ENCODE results near the gene B4GALNT4.
"Not testable (repeated sequence)": the region's sequence is repeated elsewhere in the genome, so short reads cannot be mapped to it uniquely, and the experiment has no call there.

Gene B4GALNT4

DNA sequence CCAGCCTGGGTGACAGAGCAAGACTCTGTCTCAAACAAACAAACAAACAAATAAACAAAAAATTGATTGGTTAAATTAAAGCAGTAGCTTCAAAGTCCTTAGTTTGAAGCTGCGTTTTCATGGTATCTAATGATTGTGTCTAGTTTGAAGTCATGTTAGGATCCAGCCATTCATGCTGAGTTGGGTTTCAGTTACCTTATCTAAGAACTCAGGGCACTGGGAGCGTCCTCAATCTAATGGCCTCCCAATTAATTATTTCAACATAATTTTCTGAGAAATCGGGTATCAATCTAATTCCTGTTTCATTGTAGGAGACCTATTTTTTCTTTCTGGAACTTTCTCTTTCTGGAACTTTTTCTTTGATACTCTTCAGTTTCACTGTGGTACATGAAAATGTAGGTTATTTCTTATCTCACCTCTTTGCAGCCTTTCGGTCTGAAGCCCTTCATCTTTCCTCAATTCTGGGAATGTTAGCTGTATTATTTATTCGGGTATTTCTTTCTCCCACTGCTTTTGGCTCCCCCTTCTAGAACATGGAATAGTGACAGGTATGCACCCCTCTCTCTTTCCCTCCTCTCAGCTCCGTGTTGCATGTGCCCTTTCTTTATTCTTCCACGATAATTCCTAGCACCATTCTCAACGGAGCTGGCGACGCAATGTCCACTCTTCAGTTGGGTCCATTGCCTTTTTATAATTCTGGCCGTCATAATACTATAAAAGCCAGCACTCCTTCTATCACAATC is 24.3 kb upstream of the B4GALNT4 start:
- H3K9me3 Mint-ChIP-seq: no peaks in the 10 kb centered on the region
- peaks cover 17% of the 10 kb centered on the region for H3K4me1 Mint-ChIP-seq (ENCODE audit: low read depth)
- no peak overlapping the region for H3K27ac Mint-ChIP-seq
- H3K4me3 Mint-ChIP-seq: no peak overlapping the region
- no peaks in the 10 kb centered on the region for H3K36me3 Mint-ChIP-seq (ENCODE audit: low read depth)
- intact Hi-C loops (cut with micrococcal nuclease): no loop called here
- H3K27me3 Mint-ChIP-seq: peaks cover 35% of the 10 kb centered on the region

- H3K27ac Mint-ChIP-seq: no peak overlapping the region
- intact Hi-C loops (cut with micrococcal nuclease): no loop called here
- no peaks in the 10 kb centered on the region for H3K9me3 Mint-ChIP-seq
- H3K27me3 Mint-ChIP-seq: peaks cover 44% of the 10 kb centered on the region
- H3K36me3 Mint-ChIP-seq (ENCODE audit: low read depth): no peaks in the 10 kb centered on the region
- H3K4me3 Mint-ChIP-seq: no peak overlapping the region
- peaks cover 21% of the 10 kb centered on the region for H3K4me1 Mint-ChIP-seq (ENCODE audit: low read depth)
These were observed 22.8 kb upstream of the B4GALNT4 start for GRCh38 chr11:346529-346928.

GRCh38 chr11:349270-349954 is 19.9 kb upstream of the B4GALNT4 start:
- H3K9me3 Mint-ChIP-seq; H3K27ac Mint-ChIP-seq; H3K4me3 Mint-ChIP-seq; H3K36me3 Mint-ChIP-seq (ENCODE audit: low read depth); intact Hi-C loops (cut with micrococcal nuclease): not testable (repeated sequence)
- peaks cover 36% of the 10 kb centered on the region for H3K4me1 Mint-ChIP-seq (ENCODE audit: low read depth)
- peaks cover 68% of the 10 kb centered on the region for H3K27me3 Mint-ChIP-seq

DNA sequence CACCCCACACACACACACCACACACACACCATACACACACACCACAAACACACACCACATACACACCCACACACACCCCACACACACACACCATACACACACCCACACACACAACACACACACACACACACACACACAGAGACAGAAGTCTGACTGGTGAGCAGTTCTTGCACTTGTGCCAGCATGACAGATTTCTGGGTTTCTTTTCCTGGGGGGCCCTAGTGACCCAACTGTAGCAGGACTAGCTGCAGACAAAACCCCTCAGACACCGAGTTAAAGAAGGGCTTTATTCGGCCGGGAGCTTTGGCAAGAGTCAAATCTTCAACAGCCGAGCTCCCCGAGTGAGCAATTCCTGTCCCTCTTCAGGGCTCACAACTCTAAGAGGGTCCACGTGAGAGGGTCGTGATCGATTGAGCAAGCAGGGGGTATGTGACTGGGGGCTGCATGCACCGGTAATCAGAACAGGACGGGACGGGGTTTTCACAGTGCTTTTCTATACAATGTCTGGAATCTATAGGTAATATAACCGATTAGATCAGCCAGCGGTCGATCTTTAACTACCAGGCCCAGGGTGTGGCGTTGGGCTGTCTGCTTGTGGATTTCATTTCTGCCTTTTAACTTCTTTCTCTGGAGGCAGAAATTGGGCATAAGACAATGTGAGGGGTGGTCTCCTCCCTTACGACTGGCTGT is 19.1 kb upstream of the B4GALNT4 start:
- peaks cover 68% of the 10 kb centered on the region for H3K27me3 Mint-ChIP-seq
- intact Hi-C loops (cut with micrococcal nuclease): loop anchor here (5.0 kb wide), 1 partner anchor 38 kb away; the partner anchor contains the start of gene IFITM1
- H3K9me3 Mint-ChIP-seq; H3K4me3 Mint-ChIP-seq; H3K36me3 Mint-ChIP-seq (ENCODE audit: low read depth): not testable (repeated sequence)
- peaks cover 40% of the 10 kb centered on the region for H3K4me1 Mint-ChIP-seq (ENCODE audit: low read depth)
- peak overlapping the region; percentile 45 for H3K27ac Mint-ChIP-seq

DNA sequence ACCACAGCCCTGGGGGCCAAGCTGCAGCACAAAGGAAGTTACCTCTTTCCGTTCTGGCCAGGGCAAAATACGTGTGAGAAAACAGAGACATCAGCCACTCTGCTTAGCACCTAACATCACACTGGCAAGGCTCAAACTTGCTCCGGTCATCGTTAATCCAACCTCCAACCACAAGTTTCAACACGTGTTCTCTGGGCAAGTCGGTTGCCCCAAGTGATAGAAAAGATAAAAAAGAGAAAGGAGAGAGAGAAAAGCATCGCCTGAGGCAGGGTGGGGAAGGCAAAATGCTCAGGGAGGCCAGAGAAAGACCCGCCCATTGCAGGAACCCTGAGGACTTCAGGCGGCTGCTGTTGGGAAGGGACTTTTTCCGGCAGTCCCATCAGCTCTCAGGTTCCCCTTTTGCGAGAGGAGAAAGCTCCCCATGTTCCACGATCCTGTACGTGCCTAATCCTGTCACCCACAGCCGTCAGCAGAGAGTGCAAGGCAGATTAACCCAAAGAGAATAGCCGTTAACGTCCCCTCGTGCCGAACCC is 18.5 kb upstream of the B4GALNT4 start:
- Mint-ChIP-seq H3K27ac (peak overlapping the region; percentile 45), H3K36me3 (ENCODE audit: low read depth) (no peaks in the 10 kb centered on the region), H3K9me3 (no peaks in the 10 kb centered on the region), H3K27me3 (peaks cover 67% of the 10 kb centered on the region), H3K4me1 (ENCODE audit: low read depth) (peaks cover 43% of the 10 kb centered on the region), H3K4me3 (no peak overlapping the region)
- intact Hi-C loops (cut with micrococcal nuclease): loop anchor here (5.0 kb wide), 1 partner anchor 38 kb away; the partner anchor contains the start of gene IFITM1

GRCh38 chr11:351411-351810 is 17.9 kb upstream of the B4GALNT4 start:
- Mint-ChIP-seq H3K4me3 (no peak overlapping the region), H3K27ac (peak overlapping the region; percentile 45), H3K36me3 (ENCODE audit: low read depth) (no peaks in the 10 kb centered on the region), H3K9me3 (no peaks in the 10 kb centered on the region), H3K27me3 (peaks cover 66% of the 10 kb centered on the region), H3K4me1 (ENCODE audit: low read depth) (peaks cover 43% of the 10 kb centered on the region)
- intact Hi-C loops (cut with micrococcal nuclease): loop anchor here (5.0 kb wide), 1 partner anchor 39 kb away; the partner anchor contains the start of gene IFITM1

GRCh38 chr11:352456-353031 is 16.8 kb upstream of the B4GALNT4 start:
- Mint-ChIP-seq H3K9me3 (no peaks in the 10 kb centered on the region), H3K4me1 (ENCODE audit: low read depth) (peaks cover 43% of the 10 kb centered on the region), H3K4me3 (no peak overlapping the region), H3K27me3 (peaks cover 60% of the 10 kb centered on the region), H3K27ac (peak overlapping the region; percentile 1), H3K36me3 (ENCODE audit: low read depth) (no peaks in the 10 kb centered on the region)
- intact Hi-C loops (cut with micrococcal nuclease): loop anchor here (5.0 kb wide), 1 partner anchor 40 kb away; the partner anchor contains the start of gene IFITM1

DNA sequence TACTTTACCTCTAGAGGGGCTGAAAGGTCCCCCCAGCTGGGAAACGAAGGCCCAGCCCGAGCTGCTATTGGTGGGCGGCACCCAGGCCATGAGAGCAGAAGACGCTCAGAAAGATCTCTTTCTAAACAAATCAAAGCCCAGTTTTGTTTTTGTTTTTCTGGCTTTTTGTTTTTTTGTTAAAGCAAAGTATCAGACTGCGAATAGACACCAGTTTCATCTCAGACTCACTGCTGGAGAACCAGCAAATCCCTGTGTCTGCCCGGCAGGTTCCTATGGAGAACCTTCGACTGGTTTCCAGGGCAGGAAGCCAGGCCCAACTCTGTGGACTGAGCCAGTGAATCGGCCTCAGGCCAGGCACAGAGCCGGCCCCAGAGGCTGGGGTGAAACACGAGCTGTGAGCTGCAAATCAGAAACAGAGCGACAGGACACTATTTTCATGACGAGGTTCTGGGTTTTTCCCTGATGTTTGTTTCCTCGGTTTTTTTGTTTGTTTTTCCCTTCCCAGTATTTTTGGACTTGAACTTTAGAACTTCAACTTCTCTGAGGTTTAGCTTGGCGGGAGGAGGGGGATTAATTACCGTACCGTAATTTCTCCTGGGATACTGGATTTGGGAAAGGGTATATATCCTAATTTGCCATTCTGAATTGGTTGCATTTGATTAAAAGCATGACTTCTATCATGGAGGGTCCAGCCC is 16.0 kb upstream of the B4GALNT4 start:
- H3K4me3 Mint-ChIP-seq: no peak overlapping the region
- H3K27me3 Mint-ChIP-seq: peaks cover 56% of the 10 kb centered on the region
- no peaks in the 10 kb centered on the region for H3K36me3 Mint-ChIP-seq (ENCODE audit: low read depth)
- peak overlapping the region; percentile 1 for H3K27ac Mint-ChIP-seq
- peaks cover 43% of the 10 kb centered on the region for H3K4me1 Mint-ChIP-seq (ENCODE audit: low read depth)
- intact Hi-C loops (cut with micrococcal nuclease): loop anchor here (5.0 kb wide), 1 partner anchor 41 kb away; the partner anchor contains the start of gene IFITM1
- H3K9me3 Mint-ChIP-seq: no peaks in the 10 kb centered on the region

DNA sequence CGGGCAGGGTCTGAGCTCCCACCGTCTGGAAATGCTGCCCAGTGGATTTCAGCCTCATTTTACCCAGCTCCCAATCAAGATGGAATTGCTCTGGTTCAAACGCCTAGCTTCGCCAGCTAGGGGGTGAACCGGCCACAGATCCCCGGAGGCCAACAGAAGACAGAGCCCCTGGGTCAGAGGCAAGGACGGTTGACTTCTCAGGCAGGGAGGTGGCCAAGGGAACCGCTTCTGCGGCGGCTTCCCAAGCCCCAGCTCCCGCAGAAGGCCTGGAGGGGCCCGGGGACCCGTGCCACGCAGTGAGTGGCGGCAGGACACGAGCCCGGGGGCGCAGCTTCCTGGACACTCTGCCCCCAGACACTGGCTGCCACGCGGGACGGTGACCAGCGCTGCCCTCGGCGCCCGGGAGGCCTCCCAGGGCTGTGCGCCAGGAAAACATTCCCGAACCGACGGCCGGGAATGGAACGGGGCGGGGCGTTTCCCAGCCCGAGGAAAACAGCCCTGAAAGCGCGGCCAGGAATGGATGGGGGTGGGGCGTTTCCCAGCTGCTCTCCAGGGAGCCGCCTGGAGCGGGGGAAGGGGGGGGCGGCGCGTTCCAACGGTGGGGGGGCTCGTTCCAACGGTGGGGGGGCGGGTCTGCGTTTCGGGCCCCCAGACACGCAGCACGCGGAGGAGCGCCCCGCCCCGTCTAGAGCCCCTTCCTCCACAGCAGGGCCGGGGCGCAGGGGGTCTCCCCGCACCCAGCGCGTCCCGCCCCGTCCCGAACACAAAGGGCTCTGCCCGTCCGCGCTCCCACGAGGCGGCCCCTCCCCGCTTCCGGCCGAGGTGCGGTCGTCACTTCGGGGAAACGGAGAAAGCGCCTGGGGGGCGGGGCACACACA is 13.5 kb upstream of the B4GALNT4 start:
- H3K9me3 Mint-ChIP-seq: peaks cover 1% of the 10 kb centered on the region
- intact Hi-C loops (cut with micrococcal nuclease): loop anchor here (5.0 kb wide), 2 partner anchors 104 to 154 kb away; no protein-coding TSS in a partner anchor
- H3K4me3 Mint-ChIP-seq: peak overlapping the region; percentile 25
- no peaks in the 10 kb centered on the region for H3K36me3 Mint-ChIP-seq (ENCODE audit: low read depth)
- H3K27ac Mint-ChIP-seq: no peak overlapping the region
- H3K4me1 Mint-ChIP-seq (ENCODE audit: low read depth): peaks cover 33% of the 10 kb centered on the region
- peaks cover 58% of the 10 kb centered on the region for H3K27me3 Mint-ChIP-seq

GRCh38 chr11:356610-357009 is 12.7 kb upstream of the B4GALNT4 start:
- no peak overlapping the region for H3K4me3 Mint-ChIP-seq
- H3K4me1 Mint-ChIP-seq (ENCODE audit: low read depth): peaks cover 25% of the 10 kb centered on the region
- H3K27ac Mint-ChIP-seq: no peak overlapping the region
- no peaks in the 10 kb centered on the region for H3K36me3 Mint-ChIP-seq (ENCODE audit: low read depth)
- H3K27me3 Mint-ChIP-seq: peaks cover 57% of the 10 kb centered on the region
- H3K9me3 Mint-ChIP-seq: peaks cover 9% of the 10 kb centered on the region
- intact Hi-C loops (cut with micrococcal nuclease): loop anchor here (5.0 kb wide), 2 partner anchors 104 to 154 kb away; no protein-coding TSS in a partner anchor

DNA sequence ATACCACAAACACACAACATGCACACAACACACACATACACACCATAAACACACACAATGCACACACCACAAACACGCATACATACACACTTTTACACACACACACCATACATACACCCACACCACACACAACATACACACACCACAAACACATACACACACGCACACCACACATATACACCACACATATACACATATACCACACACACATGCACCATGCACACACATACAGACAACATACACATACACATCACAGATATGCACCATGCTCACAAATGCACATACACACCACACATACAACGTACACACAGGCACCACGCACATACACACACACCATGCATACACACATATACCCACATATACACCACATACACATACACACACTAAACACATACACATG is 11.7 kb upstream of the B4GALNT4 start:
- intact Hi-C loops (cut with micrococcal nuclease): loop anchor here (5.0 kb wide), 2 partner anchors 105 to 155 kb away; no protein-coding TSS in a partner anchor

DNA sequence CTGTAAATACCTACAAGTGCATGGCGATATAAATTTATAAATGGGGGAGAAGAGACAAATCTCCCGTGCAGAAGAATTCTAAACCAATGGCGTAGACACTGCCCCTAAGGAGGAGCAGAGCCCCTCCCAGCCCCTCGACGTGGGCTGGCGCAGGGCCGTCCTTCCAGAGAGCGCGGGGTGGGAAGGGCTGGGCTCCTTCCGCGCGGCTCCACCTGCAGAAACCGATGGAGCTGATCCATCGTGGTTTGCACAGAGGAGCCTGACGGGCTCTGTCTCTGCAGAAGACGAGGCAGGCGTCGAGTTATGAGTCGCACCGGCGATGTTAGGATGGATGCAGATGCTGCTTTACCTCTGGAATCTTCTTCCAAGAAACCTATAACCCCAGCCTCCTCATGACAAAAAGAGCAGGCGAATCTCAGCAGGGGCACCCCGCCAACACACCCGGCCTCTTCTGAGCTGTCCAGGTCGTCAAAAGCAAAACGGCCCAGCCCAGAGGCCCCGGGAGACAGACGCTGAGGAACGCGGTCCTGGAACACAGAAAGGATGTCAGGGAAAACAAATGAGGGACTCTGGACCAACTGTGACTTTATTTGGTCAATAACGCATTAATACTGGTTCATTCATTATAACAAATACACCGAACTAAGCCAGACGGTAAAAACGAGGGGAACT is 11.0 kb upstream of the B4GALNT4 start:
- peaks cover 18% of the 10 kb centered on the region for H3K4me1 Mint-ChIP-seq (ENCODE audit: low read depth)
- H3K27me3 Mint-ChIP-seq: peaks cover 43% of the 10 kb centered on the region

More for the DNA sequence above, 11.7 kb upstream of the B4GALNT4 start:
- Mint-ChIP-seq H3K4me1 (ENCODE audit: low read depth) (peaks cover 25% of the 10 kb centered on the region), H3K36me3 (ENCODE audit: low read depth) (no peaks in the 10 kb centered on the region), H3K9me3 (peaks cover 12% of the 10 kb centered on the region), H3K27ac (no peak overlapping the region), H3K27me3 (peaks cover 49% of the 10 kb centered on the region), H3K4me3 (no peak overlapping the region)

More for the DNA sequence above, 11.0 kb upstream of the B4GALNT4 start:
- Mint-ChIP-seq H3K9me3 (peaks cover 12% of the 10 kb centered on the region), H3K4me3 (no peak overlapping the region), H3K36me3 (ENCODE audit: low read depth) (no peaks in the 10 kb centered on the region), H3K27ac (no peak overlapping the region)
- intact Hi-C loops (cut with micrococcal nuclease): loop anchor here (5.0 kb wide), 2 partner anchors 106 to 156 kb away; no protein-coding TSS in a partner anchor

All from dendritic cell treated with granulocyte-macrophage colony-stimulating factor and Interleukin-4, amounts not matched to agents 40 ng/mL and 50 ng/mL, for 4 days (primary cell).